NOMO-1 (cell line): Measurements from ENCODE around the gene ARHGEF28.

Source experiments
- DNase-seq, 2 experiments: peaks; one replicate each; lab custom pipeline; 2025; ENCODE audit not compliant: unreplicated experiment in 2 of 2; lab: John Stamatoyannopoulos, UW

Gene ARHGEF28

GRCh38 chr5:73620334-73620687 lies 5.7 kb upstream of the ARHGEF28 start:
- DNase-seq = no peak

- no peak for DNase-seq
Observed at GRCh38 chr5:73623060-73623459, 2.9 kb upstream of the ARHGEF28 start.

- no peak for DNase-seq
Observed at GRCh38 chr5:73623901-73624404, 2.0 kb upstream of the ARHGEF28 start.

GRCh38 chr5:73624888-73625287 lies 1.1 kb upstream of the ARHGEF28 start:
- no peak for DNase-seq

DNA sequence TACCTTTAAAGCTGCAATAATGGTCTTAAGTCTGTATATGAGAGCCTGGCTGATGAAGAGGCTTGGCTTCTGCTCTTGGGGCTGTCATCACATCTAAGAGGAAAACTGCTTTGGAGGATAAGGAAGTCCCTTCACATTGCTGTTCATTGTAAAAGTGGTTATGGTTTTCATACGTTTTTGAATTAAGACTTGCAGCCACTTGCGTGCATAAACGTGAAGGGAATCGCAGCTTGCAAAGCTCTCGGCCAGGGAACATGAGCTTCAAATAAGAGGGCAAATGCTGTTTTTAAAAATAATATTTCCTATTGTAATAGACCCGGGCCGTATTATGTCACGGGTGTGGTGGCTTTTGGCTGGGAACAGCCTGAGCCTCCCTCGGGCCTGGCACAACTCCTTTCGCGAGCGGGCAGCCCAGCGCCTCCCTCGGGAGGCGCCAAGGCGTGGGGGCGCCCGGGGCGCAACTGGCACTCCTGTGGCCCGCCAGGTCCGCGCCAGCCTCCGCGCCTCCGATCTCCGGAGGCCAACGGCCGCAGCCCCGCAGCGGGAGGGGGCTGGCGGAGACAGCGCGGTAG lies 538 bp upstream of the ARHGEF28 start:
- peak in 1 of 2 experiments; percentile 10 for DNase-seq

DNA sequence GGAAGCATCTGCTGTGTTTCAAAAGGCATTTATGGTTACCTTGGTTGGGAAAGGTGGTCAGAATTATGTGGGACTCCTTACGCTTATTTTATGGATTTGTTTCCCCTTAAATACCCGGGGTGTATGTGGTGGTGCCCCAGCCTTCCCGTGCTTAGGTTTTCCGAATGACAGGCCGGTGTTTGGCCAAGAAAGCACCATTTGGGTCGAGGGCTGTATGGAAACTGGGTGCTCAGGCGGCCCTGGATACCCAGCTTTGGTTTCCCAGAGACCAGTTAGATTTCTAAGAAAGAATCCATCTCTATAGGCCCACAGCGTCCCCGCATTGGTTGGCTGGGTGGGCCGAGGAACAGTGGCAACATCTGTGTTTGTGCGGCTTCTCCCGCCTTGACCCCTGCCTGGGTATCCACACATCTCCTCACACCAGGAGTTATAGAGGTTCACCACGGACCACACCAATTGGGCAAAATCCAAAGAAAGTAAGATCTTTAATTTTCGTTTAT lies 868 bp downstream of the ARHGEF28 start:
- DNase-seq = no peak

GRCh38 chr5:73629456-73629855 lies 3.5 kb downstream of the ARHGEF28 start:
- no peak for DNase-seq

DNA sequence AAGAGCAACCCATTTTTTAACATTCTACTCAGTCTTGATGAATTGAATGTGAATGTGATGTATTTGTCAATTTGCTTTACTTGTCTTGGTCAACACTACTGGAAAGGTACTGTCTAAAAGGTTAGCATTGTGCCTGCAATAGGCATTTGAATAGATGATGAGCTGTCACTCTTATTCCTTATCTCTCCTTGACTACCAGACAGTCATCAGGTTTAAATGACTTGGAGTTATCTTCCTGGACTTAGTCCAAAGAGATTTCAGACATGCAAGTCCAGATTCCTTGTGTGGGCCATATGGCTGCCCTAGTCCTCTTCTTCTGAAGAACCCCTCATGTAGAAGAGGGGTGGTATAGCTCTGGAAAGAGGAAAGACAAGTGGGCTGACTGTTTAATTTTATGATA lies 4.8 kb downstream of the ARHGEF28 start:
- DNase-seq = no peak

GRCh38 chr5:73631500-73631899 lies 5.5 kb downstream of the ARHGEF28 start:
- DNase-seq = no peak

- DNase-seq = no peak
Observed at GRCh38 chr5:73633060-73633459, 7.1 kb downstream of the ARHGEF28 start.

- DNase-seq = no peak
Observed at GRCh38 chr5:73636408-73636807, 10.4 kb downstream of the ARHGEF28 start.

GRCh38 chr5:73637565-73637964 lies 11.6 kb downstream of the ARHGEF28 start:
- DNase-seq = no peak

- DNase-seq = no peak
Observed at GRCh38 chr5:73638344-73639095, 12.5 kb downstream of the ARHGEF28 start.

DNA sequence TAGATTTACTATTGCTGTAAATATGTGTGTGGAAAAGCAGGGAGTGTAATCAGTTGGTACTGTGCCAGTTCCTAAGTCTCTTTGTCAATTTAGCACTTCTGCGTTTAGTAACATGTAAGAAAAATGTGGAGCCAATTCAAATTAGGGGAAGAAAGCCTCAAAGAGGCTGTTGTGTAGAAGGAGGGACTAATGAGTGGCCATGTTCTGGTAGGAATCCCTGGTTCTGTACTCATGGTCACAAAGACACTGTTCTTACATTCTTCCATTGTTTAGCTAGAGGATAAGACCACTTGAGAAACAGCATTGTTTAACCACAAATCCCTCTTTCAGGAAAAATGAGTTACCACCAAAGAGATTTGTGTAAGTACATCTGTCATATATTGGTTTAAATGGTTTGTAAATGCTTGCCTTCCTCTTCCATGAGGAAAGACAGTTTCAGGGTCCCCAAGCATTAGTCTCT lies 14.9 kb downstream of the ARHGEF28 start:
- DNase-seq = no peak

- DNase-seq = no peak
Observed at GRCh38 chr5:73641811-73642210, 15.8 kb downstream of the ARHGEF28 start.

GRCh38 chr5:73642344-73642743 lies 16.3 kb downstream of the ARHGEF28 start:
- no peak for DNase-seq

GRCh38 chr5:73644385-73644963 lies 18.5 kb downstream of the ARHGEF28 start:
- no peak for DNase-seq

DNA sequence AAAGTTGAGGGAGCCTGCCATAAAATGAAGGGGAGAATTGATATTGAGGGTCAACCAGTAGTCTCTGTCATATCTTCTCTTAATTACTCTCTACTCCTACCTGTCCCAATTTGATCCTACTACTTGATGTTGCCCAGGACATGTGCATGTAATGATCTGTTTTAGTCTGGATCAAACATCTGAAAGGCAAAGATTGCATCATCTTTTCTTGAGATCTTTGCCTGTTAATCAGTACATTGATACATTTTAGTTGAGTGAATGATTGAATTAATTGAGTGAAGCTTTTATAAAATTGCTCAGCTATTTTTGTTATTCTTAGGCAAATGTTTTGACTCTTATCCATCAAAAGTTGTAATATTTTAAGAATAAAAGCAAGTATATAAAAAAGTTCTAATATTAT lies 21.7 kb downstream of the ARHGEF28 start:
- DNase-seq = no peak

DNA sequence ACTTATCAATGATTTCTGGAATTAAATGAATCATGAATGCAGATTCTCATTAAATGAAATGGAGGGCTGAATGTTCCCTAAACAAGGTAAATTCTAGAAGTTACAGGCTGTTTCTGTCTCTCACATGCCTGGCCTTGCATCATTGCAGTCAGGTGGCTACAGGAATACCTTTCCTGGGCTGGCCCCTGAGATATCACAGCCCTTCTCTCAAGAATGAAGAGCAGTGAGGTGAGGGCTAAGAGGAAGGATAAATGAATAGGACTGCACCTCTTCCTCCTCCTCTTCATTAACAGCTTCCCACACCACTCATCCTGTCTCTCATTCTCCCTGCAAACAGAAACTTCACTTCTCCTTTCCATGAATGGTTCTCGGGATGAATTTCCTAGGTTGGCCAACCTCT lies 22.5 kb downstream of the ARHGEF28 start:
- DNase-seq = no peak

DNA sequence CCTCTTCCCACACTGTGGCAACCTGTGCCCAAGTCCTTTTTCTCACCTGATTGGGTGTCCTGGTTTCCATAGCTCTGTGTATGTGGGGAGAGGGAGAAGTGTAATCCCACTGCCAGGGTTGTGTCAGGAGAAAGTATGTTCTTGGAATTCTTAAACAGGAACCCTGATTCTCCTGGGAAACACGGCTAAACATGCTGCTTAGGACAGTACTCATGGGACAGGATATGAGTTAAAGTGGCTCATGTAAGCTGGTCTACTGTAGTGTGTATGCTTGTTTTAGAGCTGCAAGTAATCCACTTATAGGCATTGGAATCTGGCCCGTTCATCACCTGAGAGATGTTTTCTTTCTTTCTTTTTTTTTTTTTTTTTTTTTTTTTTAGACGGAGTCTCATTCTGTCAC lies 23.9 kb downstream of the ARHGEF28 start:
- no peak for DNase-seq

GRCh38 chr5:73652391-73652790 lies 26.4 kb downstream of the ARHGEF28 start:
- DNase-seq = no peak
